Stimulated activated CD4-positive, alpha-beta T cell treated with anti-CD3 and anti-CD28 coated beads, Interleukin-1b, Interleukin-23, amount 100 ng/mL, for 48 hours (primary cell): ENCODE measurements around the gene CYBC1.
"Not testable (repeated sequence)": the region's sequence is repeated elsewhere in the genome, so short reads cannot be mapped to it uniquely, and the experiment has no call there.

Experiments
- DNase-seq: peaks from one replicate; pipeline ENCODE4 v3.0.0-alpha.2; 2020

Gene CYBC1

GRCh38 chr17:82433560-82434215, 16.9 kb downstream of the CYBC1 start:
- no peak for DNase-seq

GRCh38 chr17:82432017-82432416, 18.5 kb downstream of the CYBC1 start:
- no peak for DNase-seq

DNA sequence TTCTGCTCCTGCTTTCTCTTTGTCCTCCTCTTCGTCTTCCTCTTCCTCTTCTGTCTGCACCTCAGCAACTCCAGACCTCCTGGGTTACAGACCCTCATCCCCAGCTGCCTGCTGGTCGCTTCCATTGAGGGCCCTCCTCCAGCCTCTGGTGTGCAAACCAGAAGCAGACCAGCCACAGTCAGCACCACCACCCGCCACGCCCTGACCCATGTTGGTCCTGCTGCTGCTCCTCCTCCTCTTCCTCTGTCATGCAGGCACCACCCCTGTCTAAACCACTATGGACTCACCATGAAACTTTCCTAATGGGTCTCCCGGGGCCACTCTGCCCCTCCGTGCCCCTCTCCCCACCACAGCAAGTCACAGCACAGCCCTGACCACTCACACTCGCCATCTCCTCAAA, 20.7 kb downstream of the CYBC1 start:
- no peak for DNase-seq

DNA sequence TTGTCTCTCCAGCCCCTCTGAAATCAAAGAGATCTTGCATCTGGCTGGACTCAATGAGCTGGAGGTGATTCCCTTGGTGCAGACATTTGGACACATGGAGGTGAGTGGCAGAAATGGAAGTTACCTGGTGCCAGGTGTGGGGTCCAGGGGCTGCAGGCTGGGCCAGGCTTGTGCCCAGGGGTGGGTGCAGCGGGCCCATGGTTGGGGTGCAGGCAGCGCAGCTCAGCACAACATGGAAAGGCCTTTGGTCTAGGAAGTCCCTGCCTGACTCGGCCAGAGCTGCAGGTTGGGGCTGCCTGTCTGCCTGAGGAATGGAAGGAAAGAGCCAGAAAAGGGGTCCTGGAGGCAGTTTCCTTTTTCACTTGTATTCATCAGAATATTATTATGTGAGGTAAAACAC, 22.0 kb downstream of the CYBC1 start:
- no peak for DNase-seq

DNA sequence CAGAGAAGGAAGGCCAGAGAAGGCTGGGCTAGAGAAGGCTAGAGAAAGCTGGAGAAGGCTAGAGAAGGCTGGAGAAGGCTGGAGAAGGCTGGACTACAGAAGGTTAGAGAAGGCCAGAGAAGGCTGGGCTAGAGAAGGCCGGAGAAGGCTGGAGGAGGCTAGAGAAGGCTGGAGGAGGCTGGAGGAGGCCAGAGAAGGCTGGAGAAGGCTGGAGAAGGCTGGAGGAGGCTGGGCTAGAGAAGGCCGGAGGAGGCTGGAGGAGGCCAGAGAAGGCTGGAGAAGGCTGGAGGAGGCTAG, 25.7 kb downstream of the CYBC1 start:
- DNase-seq: no peak

DNA sequence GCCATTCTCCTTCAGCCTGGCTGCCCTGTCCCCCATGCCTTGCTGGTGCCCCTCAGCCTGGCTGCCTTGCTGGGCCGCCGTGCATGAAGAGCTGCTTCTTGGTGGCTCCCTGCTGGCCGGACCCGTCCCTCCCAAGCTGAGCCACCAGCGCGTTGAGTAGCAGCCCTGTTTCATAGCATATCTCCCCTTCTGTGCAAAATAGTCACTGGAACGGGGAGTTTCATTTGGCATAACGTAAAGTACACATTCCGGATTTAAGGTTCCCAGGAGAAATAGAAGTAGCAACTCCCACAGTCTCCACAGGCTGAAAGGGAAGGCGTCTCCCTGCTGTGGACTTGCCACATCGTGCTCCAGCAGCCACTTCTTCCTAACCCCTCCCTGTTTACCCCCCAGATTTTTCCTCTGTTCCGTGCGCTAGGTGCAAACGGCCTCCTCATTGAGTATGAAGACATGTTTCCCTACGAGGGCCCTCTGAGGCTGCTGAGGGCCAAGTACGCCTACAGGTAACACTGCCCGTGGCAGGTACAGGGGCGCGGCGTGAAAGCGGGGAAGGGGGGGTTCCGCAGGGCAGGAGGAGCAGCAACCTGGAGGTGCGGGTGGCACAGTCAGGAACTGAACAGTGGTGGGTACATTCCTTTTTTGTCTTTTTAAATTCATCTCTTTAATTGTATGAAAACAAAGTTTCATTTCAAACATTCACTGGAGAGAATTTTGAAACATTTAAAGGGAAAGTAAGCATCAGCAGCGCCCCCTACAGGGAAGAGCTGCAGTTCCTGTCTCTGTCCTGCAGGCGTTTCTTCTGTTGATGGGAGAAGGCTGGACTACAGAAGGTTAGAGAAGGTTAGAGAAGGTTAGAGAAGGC, 26.3 kb downstream of the CYBC1 start:
- DNase-seq: peak; percentile 61

DNA sequence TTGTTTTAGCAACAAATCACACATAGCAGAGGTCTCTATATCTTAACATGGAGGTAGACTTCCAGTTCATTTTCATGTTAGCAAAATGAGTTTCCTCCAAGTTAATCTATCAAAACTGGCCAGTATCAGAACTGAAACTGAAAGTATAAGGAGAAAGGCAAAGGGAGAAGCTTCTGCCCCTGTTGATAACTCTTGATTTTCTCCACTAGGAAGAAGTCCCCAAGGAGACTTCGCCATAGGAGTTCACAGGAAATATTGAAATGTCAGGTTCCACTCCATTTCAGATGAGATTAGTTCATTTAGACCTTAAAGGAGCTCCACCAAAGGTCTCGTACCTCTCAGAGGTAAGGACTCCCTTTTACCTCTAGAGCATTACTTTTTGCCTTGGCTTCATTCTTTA, 31.0 kb downstream of the CYBC1 start:
- no peak for DNase-seq

GRCh38 chr17:82418001-82418986, 32.3 kb downstream of the CYBC1 start, which contains the start of the genes HEXD and OGFOD3:
Gene HEXD (plus strand): TSS chr17:82418347. CDS start chr17:82419800, 1,453 bp downstream.
Gene OGFOD3 (minus strand): TSS chr17:82418586. CDS start chr17:82418485, 101 bp downstream.
- DNase-seq: peak; percentile 80

DNA sequence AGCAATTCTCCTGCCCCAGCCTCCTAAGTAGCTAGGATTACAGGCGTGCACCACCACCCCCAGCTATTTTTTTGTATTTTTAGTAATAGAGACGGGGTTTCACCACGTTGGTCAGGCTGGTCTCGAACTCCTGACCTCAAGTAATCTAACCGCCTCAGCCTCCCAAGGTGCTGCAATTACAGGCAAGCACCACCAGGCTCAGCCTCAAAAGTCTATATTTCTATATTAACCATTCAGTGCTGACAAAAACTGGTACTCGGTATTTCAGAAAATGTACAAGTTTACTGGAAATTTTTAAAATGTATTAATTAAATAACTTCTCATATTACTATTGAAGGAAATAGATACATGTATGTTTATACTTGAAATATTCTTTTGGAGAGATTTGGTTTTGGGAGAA, 33.8 kb downstream of the CYBC1 start:
- DNase-seq: no peak

DNA sequence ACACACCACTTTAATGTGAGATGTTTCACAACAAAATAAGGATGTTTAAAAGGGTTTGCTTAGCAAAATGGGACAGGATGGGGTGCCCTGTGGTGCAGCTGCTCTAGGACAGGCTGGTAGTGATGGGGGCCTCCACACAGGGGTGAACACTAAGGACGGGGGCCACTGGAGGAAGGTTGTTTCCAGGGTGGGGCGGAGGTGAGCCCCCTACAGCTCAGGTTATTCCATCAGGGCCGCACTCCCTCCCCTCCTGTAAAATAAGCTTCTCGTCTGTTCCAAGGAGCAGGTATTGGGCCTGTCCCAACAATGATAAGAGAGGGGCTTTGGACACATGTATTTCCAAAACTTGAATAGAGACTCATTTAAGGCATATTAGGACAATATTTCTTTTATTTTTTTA, 34.3 kb downstream of the CYBC1 start:
- DNase-seq: no peak

DNA sequence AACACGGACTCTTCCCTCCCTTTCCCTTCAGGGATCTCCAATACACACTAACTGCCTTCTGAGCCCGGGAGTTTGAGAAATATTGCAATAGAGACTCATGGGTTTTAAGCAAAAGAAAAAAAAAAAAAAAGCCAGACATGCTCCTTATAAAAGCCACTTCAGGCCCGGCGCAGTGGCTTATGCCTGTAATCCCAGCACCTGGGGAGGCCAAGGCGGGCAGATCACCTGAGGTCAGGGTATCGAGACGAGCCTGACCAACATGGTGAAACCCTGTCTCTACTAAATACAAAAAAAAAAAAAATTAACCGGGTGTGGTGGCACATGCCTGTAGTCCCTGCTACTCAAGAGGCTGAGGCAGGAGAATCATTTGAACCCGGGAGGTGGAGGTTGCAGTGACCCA, 34.8 kb downstream of the CYBC1 start:
- DNase-seq: no peak

DNA sequence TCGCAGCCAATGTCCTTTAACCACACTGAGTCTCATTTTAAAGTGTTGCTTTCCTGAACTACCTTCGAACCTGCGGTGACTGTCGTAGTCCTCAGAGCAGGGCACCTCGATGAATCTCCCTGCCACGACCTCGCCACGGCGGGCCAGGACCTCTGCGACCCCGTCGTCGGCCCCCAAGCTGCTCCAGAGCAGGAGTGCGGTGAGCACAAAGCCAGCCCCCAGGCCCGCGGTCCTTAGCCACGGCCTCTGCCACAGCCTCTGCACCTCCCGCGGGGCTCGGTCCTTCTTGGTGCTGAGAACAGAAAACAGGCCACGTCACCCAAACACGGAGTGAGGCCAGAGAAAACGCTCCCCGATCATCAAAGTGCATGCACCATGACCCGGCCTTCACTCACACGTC, 35.2 kb downstream of the CYBC1 start:
- DNase-seq: no peak

DNA sequence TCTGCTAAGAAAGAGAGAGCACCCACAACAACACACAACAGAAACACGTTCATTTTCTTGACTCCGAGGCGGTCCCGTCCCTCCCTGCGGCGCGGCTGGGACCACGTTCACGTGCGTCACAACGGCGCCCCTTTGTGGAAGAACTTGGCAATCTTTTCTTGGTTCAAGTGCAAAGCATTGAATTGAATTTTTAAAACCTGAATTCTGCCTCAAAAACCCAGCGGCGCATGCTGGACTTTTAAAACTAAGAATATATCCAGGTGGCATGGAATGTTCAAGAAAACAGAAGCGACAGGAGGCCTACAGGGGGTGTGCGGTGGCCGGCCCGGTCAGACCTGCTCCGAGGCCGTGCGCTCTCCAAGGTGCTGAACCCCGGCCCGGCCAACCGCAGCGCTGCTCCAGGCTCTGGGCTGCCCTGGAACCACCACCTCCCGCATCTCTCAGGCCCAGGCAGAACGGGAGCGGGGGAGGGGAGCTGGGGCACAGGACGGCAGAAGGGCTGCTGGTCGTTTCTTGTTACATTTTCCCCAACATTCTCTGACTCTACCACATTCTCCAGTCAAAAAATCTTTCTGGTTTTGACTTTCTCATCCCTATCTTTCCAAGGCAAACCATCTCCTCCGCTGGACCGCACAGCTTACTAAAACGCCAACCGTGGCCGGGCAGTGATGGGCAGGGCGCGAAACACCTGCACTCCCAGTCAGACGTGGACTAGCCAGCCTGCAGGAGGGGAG, 35.8 kb downstream of the CYBC1 start:
- peak; percentile 76 for DNase-seq

DNA sequence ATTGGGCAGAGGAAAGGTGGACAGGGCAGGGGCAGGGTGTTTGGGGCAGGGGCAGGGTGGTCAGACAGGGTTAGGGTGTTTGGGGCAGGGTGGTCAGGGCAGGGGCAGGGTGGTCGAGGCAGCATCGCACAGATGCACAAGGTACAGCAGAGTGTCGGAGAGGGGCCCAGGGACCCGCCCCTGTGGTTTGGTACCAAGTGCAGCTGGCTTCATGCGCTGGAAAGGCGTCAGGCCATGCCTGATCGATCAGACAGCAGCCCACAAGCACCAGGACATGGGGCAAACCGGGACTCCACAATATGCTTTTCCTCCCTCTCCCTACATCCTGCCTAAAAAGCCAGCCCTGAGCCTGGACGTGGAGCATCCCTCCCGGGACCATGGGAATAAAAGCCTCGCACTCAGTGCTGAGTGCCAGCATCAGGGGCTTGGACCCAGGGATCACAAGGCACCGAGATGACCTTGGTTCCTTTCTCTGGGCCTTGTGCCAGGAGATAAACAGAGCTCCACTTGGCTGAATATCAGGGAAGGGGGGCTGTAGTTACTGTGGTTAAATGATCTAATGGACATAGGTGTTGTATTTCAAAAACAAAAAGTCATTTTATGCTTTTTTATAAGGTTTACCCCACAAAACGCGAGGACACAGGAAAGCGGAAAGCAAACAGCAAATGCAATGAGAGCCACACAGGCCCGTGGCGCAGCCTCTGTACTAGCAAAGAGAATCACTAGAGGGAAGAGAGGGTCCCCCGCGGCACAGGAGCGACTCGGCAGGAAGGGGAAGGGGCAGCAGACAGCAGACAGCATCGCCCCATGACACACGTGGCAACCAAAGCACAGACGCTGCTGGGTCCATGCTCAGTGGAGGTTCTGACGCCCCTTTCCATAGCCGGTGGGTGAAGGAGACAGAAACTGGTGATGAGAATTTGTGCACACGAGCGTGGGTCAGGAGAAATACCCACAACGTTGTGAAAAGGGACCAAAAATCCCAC, 37.7 kb downstream of the CYBC1 start:
- DNase-seq: no peak

DNA sequence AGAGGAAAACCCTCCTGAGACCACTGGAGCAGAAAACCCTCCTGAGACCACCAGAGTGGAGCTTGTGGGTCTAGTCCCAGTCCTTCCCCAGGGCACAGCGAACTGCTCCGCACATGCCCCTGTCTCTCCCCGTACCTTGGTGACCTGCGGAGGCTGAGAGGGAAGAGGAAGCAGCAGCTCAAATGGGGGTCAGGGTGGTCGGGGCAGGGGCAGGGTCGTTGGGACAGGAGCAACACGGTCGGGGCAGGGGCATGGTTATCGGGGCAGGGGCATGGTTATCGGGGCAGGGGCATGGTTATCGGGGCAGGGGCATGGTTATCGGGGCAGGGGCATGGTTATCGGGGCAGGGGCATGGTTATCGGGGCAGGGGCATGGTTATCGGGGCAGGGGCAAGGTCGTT, 38.5 kb downstream of the CYBC1 start:
- not testable (repeated sequence) for DNase-seq

DNA sequence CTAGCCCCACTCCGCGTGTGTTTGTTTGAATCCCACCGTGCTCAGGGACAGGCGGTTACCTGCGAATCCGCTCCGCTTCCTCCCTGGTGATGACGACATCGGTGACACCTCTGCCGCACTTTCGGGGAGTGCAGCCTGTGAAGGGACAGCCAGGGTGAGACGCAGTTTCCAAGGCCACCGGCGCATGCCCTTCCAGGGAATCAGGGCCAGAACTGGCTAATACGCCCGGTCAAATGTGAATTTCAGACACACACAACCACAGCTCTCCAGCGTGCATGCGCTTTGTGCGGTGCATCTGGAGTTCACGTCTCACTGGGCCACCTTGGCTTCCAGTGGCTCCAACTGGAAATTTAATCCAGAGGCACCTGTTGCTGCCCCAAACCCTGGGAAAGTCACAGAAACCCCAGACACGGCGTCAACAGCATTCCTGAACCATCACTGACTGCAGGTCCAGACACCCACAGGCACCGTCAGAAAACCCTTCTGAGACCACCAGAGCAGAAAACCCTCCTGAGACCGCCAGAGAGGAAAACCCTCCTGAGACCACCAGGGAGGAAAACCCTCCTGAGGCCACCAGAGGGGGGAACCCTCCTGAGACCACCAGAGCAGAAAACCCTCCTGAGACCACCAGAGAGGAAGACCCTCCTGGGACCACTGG, 39.0 kb downstream of the CYBC1 start:
- DNase-seq: no peak

DNA sequence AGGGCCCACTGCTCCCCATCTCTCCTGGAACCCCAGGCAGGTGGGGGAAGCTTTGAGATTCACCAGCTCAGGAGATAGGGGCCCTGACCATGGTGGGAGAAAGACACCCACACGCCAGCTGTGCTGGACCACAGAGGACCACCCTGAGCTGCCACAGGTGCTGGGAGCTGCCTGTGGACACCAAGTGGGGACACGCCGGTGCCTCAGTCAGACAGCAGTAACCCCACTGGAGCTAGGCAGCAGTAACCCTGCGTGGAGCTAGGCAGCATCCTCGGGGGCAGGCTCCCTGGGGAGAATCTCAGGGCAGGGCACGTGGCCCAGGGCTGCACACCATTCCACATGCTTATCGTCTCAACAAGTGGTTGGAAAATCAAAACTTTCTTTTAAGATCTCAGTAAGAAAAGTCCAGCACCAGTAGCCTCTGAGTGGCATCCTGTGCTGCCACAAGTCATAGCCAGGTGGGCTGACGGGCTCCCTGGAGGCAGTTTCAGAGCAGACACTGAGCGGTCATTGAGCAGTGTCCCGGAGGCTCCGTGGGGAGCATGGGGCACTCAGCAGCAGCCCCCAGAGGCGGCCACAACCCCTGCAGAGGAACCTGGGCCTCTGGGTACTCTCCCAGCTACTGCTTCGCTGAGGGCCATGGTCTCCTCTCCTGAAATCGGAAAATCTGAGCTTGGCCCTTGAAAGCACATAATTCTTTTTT, 40.4 kb downstream of the CYBC1 start:
- no peak for DNase-seq

DNA sequence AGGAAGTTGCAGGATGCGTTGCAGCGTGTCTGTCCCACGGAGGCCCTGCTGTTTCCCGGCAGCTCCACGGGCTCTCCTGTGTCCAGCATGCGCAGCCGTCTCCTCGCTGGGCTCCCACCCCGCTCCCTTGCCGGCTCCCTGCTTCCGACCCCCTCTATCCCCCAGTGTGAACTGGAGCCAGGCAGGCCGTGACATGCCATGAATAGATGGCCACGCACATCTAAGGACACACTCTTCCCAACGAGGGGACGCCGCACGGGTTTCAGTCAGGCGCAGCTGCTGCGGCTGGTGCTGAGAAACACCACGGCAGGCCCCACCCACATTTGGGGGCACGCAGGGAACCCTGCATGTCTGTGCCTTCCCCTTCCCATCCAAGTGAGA, 41.6 kb downstream of the CYBC1 start:
- DNase-seq: no peak

GRCh38 chr17:82408288-82408937, 42.1 kb downstream of the CYBC1 start:
- DNase-seq: no peak

DNA sequence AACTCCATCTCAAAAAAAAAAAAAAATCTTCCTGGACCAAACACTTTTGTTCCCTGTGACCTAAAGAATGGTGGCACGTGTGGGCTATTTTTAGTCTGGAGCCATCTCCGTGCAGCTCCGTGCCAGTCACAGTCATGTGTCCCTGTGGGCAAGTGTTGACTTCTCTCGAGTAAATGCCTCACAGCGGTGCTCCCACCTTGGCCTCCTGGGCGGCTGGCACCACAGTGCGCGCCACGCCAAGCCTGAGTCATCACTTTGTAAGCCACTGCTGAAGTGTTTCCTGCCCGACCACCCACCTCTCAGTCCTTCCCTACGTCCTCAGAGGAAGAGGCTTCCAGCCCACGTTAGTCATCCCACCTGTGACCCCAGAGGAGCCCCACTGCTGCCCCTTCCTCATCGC, 43.3 kb downstream of the CYBC1 start:
- no peak for DNase-seq
